ENCODE data around the gene CCN5.
A peak's percentile ranks its signal among the peaks of the same experiment; 100 is the strongest.

The CCN5 gene

DNA sequence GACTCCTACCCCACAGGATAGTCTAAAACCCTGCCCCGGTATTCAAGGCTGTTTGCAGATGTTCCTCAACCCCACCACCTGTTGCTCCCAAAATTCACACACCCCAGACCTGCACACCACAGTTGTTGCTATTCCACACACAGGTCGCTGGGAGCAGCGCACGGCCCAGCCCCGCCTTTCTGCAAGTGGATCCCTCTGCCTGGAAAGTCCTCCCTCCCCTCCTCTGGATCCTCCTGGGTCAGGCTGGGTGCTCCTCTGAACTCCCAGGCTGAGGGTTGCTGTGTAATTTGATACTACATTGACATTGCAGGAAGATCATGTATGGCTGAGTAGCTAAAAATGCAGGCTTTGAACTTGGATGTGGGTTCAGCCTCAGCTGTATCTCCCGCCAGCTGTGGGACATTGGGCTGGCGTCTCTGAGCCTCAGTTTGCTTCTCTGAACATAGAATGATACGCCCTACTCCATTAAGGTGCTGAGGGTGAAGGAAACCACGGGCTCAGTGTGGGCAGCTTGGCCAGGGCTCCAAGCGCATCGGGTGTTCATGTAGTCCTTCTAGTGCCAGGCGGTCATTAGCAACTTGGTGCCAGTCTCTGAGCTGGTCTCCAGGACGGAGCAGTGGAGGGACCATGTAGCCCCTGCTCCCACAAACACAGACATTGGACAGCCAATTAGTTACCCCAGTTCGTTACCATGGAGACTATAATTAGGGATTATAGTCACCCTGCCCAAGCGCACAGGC is 13.9 kb upstream of the CCN5 start:
- no peak for DNase-seq (ENCODE audit: low read depth)
- TF ChIP-seq MYC (IDR thresholded peaks at IDR 0.05; ENCODE audit: low read depth, low read length) (no peak), POLR2A (IDR thresholded peaks at IDR 0.05; ENCODE audit: extremely low read depth, insufficient read length) (no peak)
- TF ChIP-seq, protein P1, sequence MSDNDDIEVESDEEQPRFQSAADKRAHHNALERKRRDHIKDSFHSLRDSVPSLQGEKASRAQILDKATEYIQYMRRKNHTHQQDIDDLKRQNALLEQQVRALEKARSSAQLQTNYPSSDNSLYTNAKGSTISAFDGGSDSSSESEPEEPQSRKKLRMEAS (IDR thresholded peaks at IDR 0.05; ENCODE audit: low read depth, low read length): no peak
- TF ChIP-seq, protein P2, sequence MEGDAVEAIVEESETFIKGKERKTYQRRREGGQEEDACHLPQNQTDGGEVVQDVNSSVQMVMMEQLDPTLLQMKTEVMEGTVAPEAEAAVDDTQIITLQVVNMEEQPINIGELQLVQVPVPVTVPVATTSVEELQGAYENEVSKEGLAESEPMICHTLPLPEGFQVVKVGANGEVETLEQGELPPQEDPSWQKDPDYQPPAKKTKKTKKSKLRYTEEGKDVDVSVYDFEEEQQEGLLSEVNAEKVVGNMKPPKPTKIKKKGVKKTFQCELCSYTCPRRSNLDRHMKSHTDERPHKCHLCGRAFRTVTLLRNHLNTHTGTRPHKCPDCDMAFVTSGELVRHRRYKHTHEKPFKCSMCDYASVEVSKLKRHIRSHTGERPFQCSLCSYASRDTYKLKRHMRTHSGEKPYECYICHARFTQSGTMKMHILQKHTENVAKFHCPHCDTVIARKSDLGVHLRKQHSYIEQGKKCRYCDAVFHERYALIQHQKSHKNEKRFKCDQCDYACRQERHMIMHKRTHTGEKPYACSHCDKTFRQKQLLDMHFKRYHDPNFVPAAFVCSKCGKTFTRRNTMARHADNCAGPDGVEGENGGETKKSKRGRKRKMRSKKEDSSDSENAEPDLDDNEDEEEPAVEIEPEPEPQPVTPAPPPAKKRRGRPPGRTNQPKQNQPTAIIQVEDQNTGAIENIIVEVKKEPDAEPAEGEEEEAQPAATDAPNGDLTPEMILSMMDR (IDR thresholded peaks at IDR 0.05; ENCODE audit: low read depth, low read length): no peak
- H3K4me3 ChIP-seq (ENCODE audit: low read depth, low read length): no peak overlapping the region

DNA sequence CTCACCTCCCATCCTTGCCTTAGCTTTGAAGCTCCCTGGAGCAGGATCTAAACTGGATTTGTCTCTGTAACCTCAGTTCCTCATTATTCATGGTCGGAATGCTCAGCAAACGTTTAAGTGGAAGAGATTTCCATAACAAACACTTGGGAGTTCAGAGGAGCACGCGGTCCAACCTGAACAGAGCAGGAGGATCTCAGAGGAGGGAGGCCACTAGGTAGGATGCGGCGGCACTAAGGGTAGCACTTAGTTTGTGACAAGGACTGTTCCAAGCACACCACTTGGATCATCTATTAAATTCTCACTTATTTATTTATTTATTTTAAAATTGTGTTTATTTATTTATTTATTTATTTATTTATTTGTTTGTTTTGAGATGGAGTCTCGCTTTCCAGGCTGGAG is 13.3 kb upstream of the CCN5 start:
- TF ChIP-seq POLR2A (IDR thresholded peaks at IDR 0.05; ENCODE audit: extremely low read depth, insufficient read length) (no peak), MYC (IDR thresholded peaks at IDR 0.05; ENCODE audit: low read depth, low read length) (no peak)
- TF ChIP-seq, protein P2 (IDR thresholded peaks at IDR 0.05; ENCODE audit: low read depth, low read length): no peak
- TF ChIP-seq, protein P1 (IDR thresholded peaks at IDR 0.05; ENCODE audit: low read depth, low read length): no peak
- DNase-seq (ENCODE audit: low read depth): no peak
- H3K4me3 ChIP-seq (ENCODE audit: low read depth, low read length): no peak overlapping the region

DNA sequence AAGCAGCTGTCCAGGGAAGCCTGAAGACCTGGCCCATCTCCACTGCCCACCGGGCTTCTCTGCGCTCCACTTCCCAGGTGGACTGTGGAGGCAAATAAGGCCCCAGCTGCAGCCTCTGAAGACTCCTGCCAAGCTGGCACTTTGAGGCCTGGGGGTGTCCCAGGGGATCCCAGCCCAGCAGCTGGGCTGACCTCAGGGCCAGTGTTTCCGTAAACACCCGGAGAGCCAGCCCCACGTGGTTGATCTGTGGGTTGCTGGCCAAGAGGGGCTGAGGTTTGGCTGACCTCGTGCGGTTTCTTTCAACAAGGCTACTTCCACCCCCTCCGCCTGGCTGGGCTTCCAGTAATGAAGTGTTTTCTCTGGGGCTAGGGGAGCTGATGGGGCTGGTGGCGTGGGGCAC is 12.4 kb upstream of the CCN5 start:
- no peak overlapping the region for H3K4me3 ChIP-seq (ENCODE audit: low read depth, low read length)
- TF ChIP-seq POLR2A (IDR thresholded peaks at IDR 0.05; ENCODE audit: extremely low read depth, insufficient read length): no peak
- peak; percentile 95 for TF ChIP-seq MYC (IDR thresholded peaks at IDR 0.05; ENCODE audit: low read depth, low read length)
- TF ChIP-seq, protein P1 (IDR thresholded peaks at IDR 0.05; ENCODE audit: low read depth, low read length): peak; percentile 100
- peak; percentile 93 for DNase-seq (ENCODE audit: low read depth)

DNA sequence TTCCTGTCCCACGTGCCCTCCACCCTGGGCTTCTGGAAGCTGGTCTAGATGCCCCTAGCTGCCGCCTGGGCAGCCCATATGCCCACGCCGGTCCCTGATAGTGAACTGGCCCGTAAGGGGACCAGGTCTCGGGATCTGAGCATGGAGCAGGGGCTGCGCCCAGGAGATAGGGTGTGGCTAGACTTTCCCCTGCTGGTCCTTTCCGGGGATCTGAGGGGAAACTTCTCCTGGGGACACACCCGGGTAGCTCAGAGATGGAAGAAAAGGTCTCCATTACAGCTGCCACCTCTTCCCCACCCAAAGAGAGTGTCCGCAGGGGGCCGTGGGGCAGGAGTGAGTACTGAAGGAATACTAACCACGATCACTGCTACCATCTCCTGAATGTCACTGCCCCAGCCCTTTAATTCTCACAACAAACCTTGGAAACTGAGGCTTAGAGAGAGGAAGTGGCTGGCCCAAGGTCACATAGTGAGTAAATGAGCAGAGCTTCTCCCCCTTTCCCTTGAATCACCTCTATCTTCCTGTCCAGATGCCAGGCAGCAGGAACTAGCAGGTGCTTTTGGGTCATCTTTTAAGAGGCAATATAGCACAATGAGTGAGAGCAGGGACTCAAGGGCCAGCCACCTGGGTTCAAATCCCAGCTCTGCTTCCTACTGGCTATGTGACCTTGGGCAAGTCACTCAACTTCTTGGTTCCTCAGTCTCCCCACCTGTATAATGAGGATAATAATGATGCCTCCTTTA is 11.8 kb upstream of the CCN5 start:
- no peak overlapping the region for H3K4me3 ChIP-seq (ENCODE audit: low read depth, low read length)
- no peak for DNase-seq (ENCODE audit: low read depth)
- TF ChIP-seq MYC (IDR thresholded peaks at IDR 0.05; ENCODE audit: low read depth, low read length) (no peak), POLR2A (IDR thresholded peaks at IDR 0.05; ENCODE audit: extremely low read depth, insufficient read length) (no peak)
- TF ChIP-seq, protein P1 (IDR thresholded peaks at IDR 0.05; ENCODE audit: low read depth, low read length): no peak

DNA sequence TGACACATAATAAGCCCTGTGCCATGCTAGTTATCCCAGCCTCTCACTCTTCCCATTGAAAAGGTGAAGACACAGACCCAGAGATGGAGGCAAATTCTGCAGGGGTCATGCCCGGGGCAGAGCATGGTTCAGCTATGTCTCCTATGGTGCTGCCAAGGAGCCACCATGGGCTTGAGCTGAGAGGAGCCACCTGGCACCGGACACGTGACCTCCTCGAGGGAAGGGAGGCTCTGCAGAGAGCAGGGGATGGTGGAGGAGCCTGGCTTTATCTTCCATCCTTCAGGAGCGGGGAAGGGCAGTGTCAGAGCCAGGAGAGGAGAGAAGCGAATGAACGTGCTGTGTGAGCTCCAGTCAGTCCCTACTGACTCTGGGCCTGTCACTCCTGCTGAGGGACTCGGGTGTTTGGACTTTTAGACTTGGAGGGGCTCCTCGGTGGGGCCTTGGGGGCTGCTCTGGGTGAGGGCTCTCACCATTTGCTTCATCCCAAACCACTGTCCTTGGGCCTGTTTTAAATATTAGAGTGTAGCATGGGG is 11.1 kb upstream of the CCN5 start:
- TF ChIP-seq, protein P1 (IDR thresholded peaks at IDR 0.05; ENCODE audit: low read depth, low read length): no peak
- TF ChIP-seq, protein P2 (IDR thresholded peaks at IDR 0.05; ENCODE audit: low read depth, low read length): no peak
- TF ChIP-seq POLR2A (IDR thresholded peaks at IDR 0.05; ENCODE audit: extremely low read depth, insufficient read length) (no peak), MYC (IDR thresholded peaks at IDR 0.05; ENCODE audit: low read depth, low read length) (no peak)
- DNase-seq (ENCODE audit: low read depth): no peak

DNA sequence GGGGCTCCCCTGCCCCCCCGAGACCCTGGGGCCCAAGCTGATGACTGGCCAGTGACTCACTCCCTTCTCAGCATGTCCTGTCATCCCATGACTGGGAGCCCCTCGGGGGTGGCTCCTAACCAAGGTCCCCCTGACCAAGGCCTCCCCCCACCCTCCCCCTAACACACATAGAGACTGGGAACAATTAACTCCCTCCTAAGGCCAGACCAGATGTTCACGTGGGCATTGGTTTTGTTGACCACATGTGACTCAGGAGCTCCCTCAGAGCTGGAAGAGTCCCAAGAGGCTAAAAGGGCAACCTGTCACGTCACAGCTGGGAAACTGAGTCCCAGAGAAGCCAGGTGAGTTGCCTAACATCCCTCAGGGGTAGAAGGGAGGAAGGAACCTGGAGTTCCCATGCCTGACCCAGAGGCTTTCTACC is 10.6 kb upstream of the CCN5 start:
- DNase-seq (ENCODE audit: low read depth): peak; percentile 46
- H3K4me3 ChIP-seq (ENCODE audit: low read depth, low read length): no peak overlapping the region
- TF ChIP-seq, protein P1 (IDR thresholded peaks at IDR 0.05; ENCODE audit: low read depth, low read length): peak; percentile 35
- no peak for TF ChIP-seq POLR2A (IDR thresholded peaks at IDR 0.05; ENCODE audit: extremely low read depth, insufficient read length)

More for the DNA sequence above, 11.1 kb upstream of the CCN5 start:
- H3K4me3 ChIP-seq (ENCODE audit: low read depth, low read length): no peak overlapping the region
